ENCODE results near the gene KLHL29. TPM values are rescaled to one million over a fixed set of nuclear protein-coding genes. Genes with fewer than 3 reads are reported as not detected.

KLHL29 gene
- total RNA-seq, 1 donor from 2014 or later = 17.5 TPM

- peaks cover 3% of the 10 kb centered on the region for H3K36me3 Mint-ChIP-seq (ENCODE audit: low read depth, unreplicated experiment)
- no peaks in the 10 kb centered on the region for H3K9me3 Mint-ChIP-seq (ENCODE audit: unreplicated experiment)
- no peak for DNase-seq (ENCODE audit: low spot score)
- no peak overlapping the region for H3K4me3 Mint-ChIP-seq (ENCODE audit: unreplicated experiment)
- H3K27me3 Mint-ChIP-seq (ENCODE audit: unreplicated experiment) = peaks cover 5% of the 10 kb centered on the region
- no peak for TF ChIP-seq CTCF (IDR thresholded peaks at IDR 0.05; ENCODE audit: unreplicated experiment)
- H3K27ac Mint-ChIP-seq (ENCODE audit: unreplicated experiment) = no peak overlapping the region
- peaks cover 16% of the 10 kb centered on the region for H3K4me1 Mint-ChIP-seq (ENCODE audit: unreplicated experiment)
Measured at GRCh38 chr2:23522726-23523372, 137.9 kb downstream of the KLHL29 start.

- peaks cover 16% of the 10 kb centered on the region for H3K4me1 Mint-ChIP-seq (ENCODE audit: unreplicated experiment)
- no peak overlapping the region for H3K4me3 Mint-ChIP-seq (ENCODE audit: unreplicated experiment)
- peaks cover 3% of the 10 kb centered on the region for H3K36me3 Mint-ChIP-seq (ENCODE audit: low read depth, unreplicated experiment)
- no peak for DNase-seq (ENCODE audit: low spot score)
- no peak for TF ChIP-seq CTCF (IDR thresholded peaks at IDR 0.05; ENCODE audit: unreplicated experiment)
- H3K9me3 Mint-ChIP-seq (ENCODE audit: unreplicated experiment) = no peaks in the 10 kb centered on the region
- peaks cover 6% of the 10 kb centered on the region for H3K27me3 Mint-ChIP-seq (ENCODE audit: unreplicated experiment)
- no peak overlapping the region for H3K27ac Mint-ChIP-seq (ENCODE audit: unreplicated experiment)
Measured at GRCh38 chr2:23523373-23524260, 138.6 kb downstream of the KLHL29 start.

- Mint-ChIP-seq H3K4me1 (ENCODE audit: unreplicated experiment) (peaks cover 16% of the 10 kb centered on the region), H3K4me3 (ENCODE audit: unreplicated experiment) (peak overlapping the region; percentile 10), H3K27me3 (ENCODE audit: unreplicated experiment) (peaks cover 6% of the 10 kb centered on the region), H3K36me3 (ENCODE audit: low read depth, unreplicated experiment) (peaks cover 3% of the 10 kb centered on the region), H3K27ac (ENCODE audit: unreplicated experiment) (no peak overlapping the region), H3K9me3 (ENCODE audit: unreplicated experiment) (no peaks in the 10 kb centered on the region)
- no peak for DNase-seq (ENCODE audit: low spot score)
- TF ChIP-seq CTCF (IDR thresholded peaks at IDR 0.05; ENCODE audit: unreplicated experiment) = no peak
Measured at GRCh38 chr2:23524261-23524706, 139.3 kb downstream of the KLHL29 start.

GRCh38 chr2:23525137-23525765 is 140.3 kb downstream of the KLHL29 start:
- Mint-ChIP-seq H3K27ac (ENCODE audit: unreplicated experiment) (peak overlapping the region; percentile 78), H3K4me1 (ENCODE audit: unreplicated experiment) (peaks cover 16% of the 10 kb centered on the region), H3K9me3 (ENCODE audit: unreplicated experiment) (no peaks in the 10 kb centered on the region), H3K27me3 (ENCODE audit: unreplicated experiment) (peaks cover 4% of the 10 kb centered on the region), H3K4me3 (ENCODE audit: unreplicated experiment) (peak overlapping the region; percentile 10), H3K36me3 (ENCODE audit: low read depth, unreplicated experiment) (peaks cover 3% of the 10 kb centered on the region)
- no peak for TF ChIP-seq CTCF (IDR thresholded peaks at IDR 0.05; ENCODE audit: unreplicated experiment)
- DNase-seq (ENCODE audit: low spot score) = no peak

Measured in endothelial cell (in vitro differentiated cells).